Type B pancreatic cell (in vitro differentiated cells): ENCODE data around the gene ANAPC15. TPM values are rescaled to one million over a fixed set of nuclear protein-coding genes. Genes with fewer than 3 reads are reported as not detected.
A peak's percentile ranks its signal among the peaks of the same experiment; 100 is the strongest.

Source experiments
- DNase-seq: peaks from one replicate; pipeline ENCODE4 v3.0.0; 2021; ENCODE audit warnings: mixed read lengths; ENCODE audit not compliant: unreplicated experiment; ENCODE audit errors: extremely low spot score
- H3K27ac Mint-ChIP-seq: 2 replicates; pipeline ENCODE4 v1.8.0; 2021; ENCODE audit warnings: mild to moderate bottlenecking, mixed read lengths
- H3K27me3 Mint-ChIP-seq: 2 replicates; pipeline ENCODE4 v1.8.0; 2021; ENCODE audit warnings: mixed read lengths
- H3K36me3 Mint-ChIP-seq: 2 replicates; pipeline ENCODE4 v1.8.0; 2021; ENCODE audit warnings: mixed read lengths
- H3K4me1 Mint-ChIP-seq: one replicate; pipeline ENCODE4 v1.8.0; 2021; ENCODE audit warnings: mixed read lengths; ENCODE audit not compliant: unreplicated experiment
- H3K4me3 Mint-ChIP-seq: 2 replicates; pipeline ENCODE4 v1.8.0; 2021; ENCODE audit warnings: mild to moderate bottlenecking, mixed read lengths
- H3K9me3 Mint-ChIP-seq: 2 replicates; pipeline ENCODE4 v1.8.0; 2021; ENCODE audit warnings: mixed read lengths
- total RNA-seq: library from RNA; stranded (reverse); gene quantifications from 2 replicates; pipeline ENCODE4 v1.2.1, GENCODE V29; 2021; ENCODE audit warnings: low replicate concordance
- TF ChIP-seq, protein P1 (sequence below): fragments of 200-600 bp; sonication (generic); conservative IDR thresholded peaks from 2 replicates; pipeline ENCODE4 v1.5.0; 2021; ENCODE audit warnings: antibody characterized with exemption, mild to moderate bottlenecking

ANAPC15 gene
- total RNA-seq, 1 donor from 2014 or later, result 47.9 TPM

GRCh38 chr11:72112978-72113808 is 698 bp upstream of the ANAPC15 start:
- TF ChIP-seq, protein P1, sequence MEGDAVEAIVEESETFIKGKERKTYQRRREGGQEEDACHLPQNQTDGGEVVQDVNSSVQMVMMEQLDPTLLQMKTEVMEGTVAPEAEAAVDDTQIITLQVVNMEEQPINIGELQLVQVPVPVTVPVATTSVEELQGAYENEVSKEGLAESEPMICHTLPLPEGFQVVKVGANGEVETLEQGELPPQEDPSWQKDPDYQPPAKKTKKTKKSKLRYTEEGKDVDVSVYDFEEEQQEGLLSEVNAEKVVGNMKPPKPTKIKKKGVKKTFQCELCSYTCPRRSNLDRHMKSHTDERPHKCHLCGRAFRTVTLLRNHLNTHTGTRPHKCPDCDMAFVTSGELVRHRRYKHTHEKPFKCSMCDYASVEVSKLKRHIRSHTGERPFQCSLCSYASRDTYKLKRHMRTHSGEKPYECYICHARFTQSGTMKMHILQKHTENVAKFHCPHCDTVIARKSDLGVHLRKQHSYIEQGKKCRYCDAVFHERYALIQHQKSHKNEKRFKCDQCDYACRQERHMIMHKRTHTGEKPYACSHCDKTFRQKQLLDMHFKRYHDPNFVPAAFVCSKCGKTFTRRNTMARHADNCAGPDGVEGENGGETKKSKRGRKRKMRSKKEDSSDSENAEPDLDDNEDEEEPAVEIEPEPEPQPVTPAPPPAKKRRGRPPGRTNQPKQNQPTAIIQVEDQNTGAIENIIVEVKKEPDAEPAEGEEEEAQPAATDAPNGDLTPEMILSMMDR, result no peak
- no peak for DNase-seq
- H3K27me3 Mint-ChIP-seq, result peaks cover 7% of the 10 kb centered on the region
- H3K9me3 Mint-ChIP-seq, result no peaks in the 10 kb centered on the region
- H3K27ac Mint-ChIP-seq, result peak overlapping the region; percentile 100
- H3K4me3 Mint-ChIP-seq, result peak overlapping the region; percentile 95
- peaks cover 5% of the 10 kb centered on the region for H3K36me3 Mint-ChIP-seq
- peaks cover 12% of the 10 kb centered on the region for H3K4me1 Mint-ChIP-seq

DNA sequence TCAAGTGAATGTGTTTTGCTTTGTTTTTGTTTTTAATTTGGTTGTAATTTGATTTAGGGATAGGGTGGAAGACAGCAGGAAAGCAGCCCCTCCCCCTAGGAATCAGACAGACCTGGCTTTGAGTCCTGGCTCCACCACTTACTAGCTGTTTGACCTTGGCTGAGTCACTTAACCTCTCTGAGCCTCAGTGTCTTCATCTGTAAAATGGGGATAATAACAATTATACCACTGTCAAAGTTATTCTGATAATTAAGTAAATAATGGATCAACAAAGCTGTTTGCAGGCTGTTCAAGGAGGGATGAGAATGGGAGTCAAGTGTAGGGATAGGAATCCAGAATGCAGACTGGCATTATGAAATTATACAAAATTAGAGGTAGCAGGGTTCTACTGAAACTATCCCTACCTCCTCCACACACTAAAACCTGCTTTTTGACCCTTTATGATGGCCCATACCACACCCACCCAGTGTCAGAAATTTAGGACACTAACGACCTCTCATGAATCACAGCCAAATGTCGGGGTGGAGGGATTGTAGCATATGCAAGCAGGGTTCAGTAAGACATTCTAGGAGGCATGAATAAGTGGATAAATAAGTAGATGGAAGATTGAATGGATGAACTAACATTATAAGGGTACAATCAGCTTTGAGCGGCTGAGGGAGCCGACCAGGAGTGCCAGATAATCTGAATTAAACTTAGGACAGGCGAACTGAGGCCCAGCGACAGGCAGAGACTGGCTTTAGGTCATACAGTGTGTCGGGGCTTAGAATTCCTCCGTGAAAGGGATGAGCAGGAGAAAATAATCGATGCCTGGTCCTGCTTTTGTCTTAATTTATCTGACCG is 974 bp downstream of the ANAPC15 start:
- H3K27me3 Mint-ChIP-seq, result peaks cover 7% of the 10 kb centered on the region
- peaks cover 11% of the 10 kb centered on the region for H3K4me1 Mint-ChIP-seq
- H3K4me3 Mint-ChIP-seq, result peak overlapping the region; percentile 95
- peaks cover 5% of the 10 kb centered on the region for H3K36me3 Mint-ChIP-seq
- H3K9me3 Mint-ChIP-seq, result no peaks in the 10 kb centered on the region
- H3K27ac Mint-ChIP-seq, result peak overlapping the region; percentile 100
- DNase-seq, result no peak
- TF ChIP-seq, protein P1, result no peak

DNA sequence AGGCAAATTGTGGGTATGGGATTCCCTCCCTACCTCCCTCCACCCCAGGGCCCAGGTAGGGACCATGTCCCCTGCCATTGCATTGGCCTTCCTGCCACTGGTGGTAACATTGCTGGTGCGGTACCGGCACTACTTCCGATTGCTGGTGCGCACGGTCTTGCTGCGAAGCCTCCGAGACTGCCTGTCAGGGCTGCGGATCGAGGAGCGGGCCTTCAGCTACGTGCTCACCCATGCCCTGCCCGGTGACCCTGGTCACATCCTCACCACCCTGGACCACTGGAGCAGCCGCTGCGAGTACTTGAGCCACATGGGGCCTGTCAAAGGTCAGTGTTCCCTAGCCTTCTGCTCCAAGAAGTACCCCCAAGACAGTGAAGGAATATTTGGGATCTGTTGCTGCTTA is 6.6 kb downstream of the ANAPC15 start, which contains the start of gene TOMT:
TOMT (plus strand) TSS at position 37 of the 400 bp plus-strand sequence; CDS start at position 65, 28 bp downstream.
- Mint-ChIP-seq H3K4me1 (peaks cover 30% of the 10 kb centered on the region), H3K9me3 (peaks cover 8% of the 10 kb centered on the region), H3K36me3 (peaks cover 12% of the 10 kb centered on the region), H3K4me3 (no peak within 1 kb of the TSS), H3K27ac (peak within 1 kb of the TSS; percentile 17), H3K27me3 (no peaks in the 10 kb centered on the region)
- TF ChIP-seq, protein P1, result no peak
- no peak for DNase-seq

GRCh38 chr11:72103754-72104167 is 8.7 kb downstream of the ANAPC15 start:
- TF ChIP-seq, protein P1, result peak; percentile 53
- Mint-ChIP-seq H3K9me3 (peaks cover 8% of the 10 kb centered on the region), H3K27ac (peak overlapping the region; percentile 92)

GRCh38 chr11:72102946-72103753 is 9.3 kb downstream of the ANAPC15 start, which contains the start of gene LAMTOR1:
TSS of gene LAMTOR1 (minus strand) at chr11:72103297. CDS start at chr11:72103224, 73 bp downstream.
- Mint-ChIP-seq H3K36me3 (peaks cover 14% of the 10 kb centered on the region), H3K4me3 (peak within 1 kb of the TSS; percentile 93), H3K9me3 (peaks cover 8% of the 10 kb centered on the region), H3K27ac (peak within 1 kb of the TSS; percentile 92), H3K27me3 (no peaks in the 10 kb centered on the region), H3K4me1 (peaks cover 36% of the 10 kb centered on the region)
- TF ChIP-seq, protein P1, result peak; percentile 76
- peak; percentile 98 for DNase-seq

More at GRCh38 chr11:72103754-72104167, 8.7 kb downstream of the ANAPC15 start:
- DNase-seq, result no peak
- no peaks in the 10 kb centered on the region for H3K27me3 Mint-ChIP-seq
- H3K36me3 Mint-ChIP-seq, result peaks cover 14% of the 10 kb centered on the region
- H3K4me1 Mint-ChIP-seq, result peaks cover 36% of the 10 kb centered on the region
- H3K4me3 Mint-ChIP-seq, result peak overlapping the region; percentile 93
